Measurements from ENCODE around the gene PPP2R1B.

GRCh38 chr11:111699579-111700156 lies 66.5 kb downstream of the PPP2R1B start:
- TF ChIP-seq CTCF (conservative IDR thresholded peaks at IDR 0.05; ENCODE audit: low read depth, low read length) (no peak), EZH2 (IDR thresholded peaks at IDR 0.05; ENCODE audit: borderline replicate concordance, low read depth, low read length, poor library complexity, severe bottlenecking) (no peak)

All from A673 (cell line).